IMR-90 (cell line): Measurements from ENCODE around the gene NES. TPM values are rescaled to one million over a fixed set of nuclear protein-coding genes. Genes with fewer than 3 reads are reported as not detected.

Experiments
- ATAC-seq: fragments of 200-7000 bp; cut with Tn5 transposase; 2 replicates; pipeline ENCODE4 v1.9.1; 2020; ENCODE audit warnings: low read depth, mild to moderate bottlenecking, moderate library complexity
- BruUV-seq: library from RNA; stranded (reverse); fragments of 400-500 nt; replicated peaks from 2 replicates; lab custom pipeline; 2021; lab: Mats Ljungman, UMichigan
- CTCF ChIA-PET: fragments of 300-600 bp; formaldehyde crosslinking; extraction: SDS; loops from one replicate; lab custom pipeline; 2021; ENCODE audit warnings: antibody characterized with exemption; lab: Yijun Ruan, JAX
- POLR2A ChIA-PET: fragments of 300-600 bp; sonication (Branson Sonifier 250); formaldehyde crosslinking; loops from one replicate; lab custom pipeline; 2022; ENCODE audit warnings: antibody characterized with exemption; ENCODE audit not compliant: unreplicated experiment; lab: Charles Lee
- DNase-seq: peaks from one replicate; pipeline ENCODE4 v3.0.0; 2013
- H2AFZ ChIP-seq: replicated peaks from 2 replicates; pipeline ENCODE3; 2013; ENCODE audit warnings: low read length, mild to moderate bottlenecking; ENCODE audit not compliant: poor library complexity
- H2AK5ac ChIP-seq: 2 replicates; pipeline ENCODE4 v1.6.1; 2013; ENCODE audit warnings: low read depth, low read length, inconsistent platforms
- H2AK9ac ChIP-seq: replicated peaks from 2 replicates; pipeline ENCODE3; 2013; ENCODE audit warnings: mild to moderate bottlenecking, low read depth, low read length, moderate library complexity; ENCODE audit not compliant: poor library complexity
- H2BK120ac ChIP-seq: 2 replicates; pipeline ENCODE4 v1.6.1; 2013; ENCODE audit warnings: low read depth, low read length, inconsistent platforms
- H2BK15ac ChIP-seq: 3 replicates; pipeline ENCODE4 v1.6.1; 2013; ENCODE audit warnings: low read depth, low read length, inconsistent platforms
- H2BK20ac ChIP-seq: 2 replicates; pipeline ENCODE4 v1.6.1; 2013; ENCODE audit warnings: low read depth, mild to moderate bottlenecking, inconsistent platforms, low read length, moderate library complexity
- H2BK5ac ChIP-seq: 2 replicates; pipeline ENCODE4 v1.6.1; 2013; ENCODE audit warnings: mild to moderate bottlenecking, low read depth, low read length, inconsistent platforms; ENCODE audit not compliant: poor library complexity, severe bottlenecking
- H3K14ac ChIP-seq: replicated peaks from 2 replicates; pipeline ENCODE4 v1.6.1; 2013; ENCODE audit warnings: low read depth, low read length, inconsistent platforms
- H3K18ac ChIP-seq: 2 replicates; pipeline ENCODE4 v1.6.1; 2013; ENCODE audit warnings: low read depth, low read length, control low read depth
- H3K23ac ChIP-seq: 2 replicates; pipeline ENCODE4 v1.6.1; 2013; ENCODE audit warnings: low read depth, low read length, inconsistent platforms
- H3K27ac ChIP-seq: 2 replicates; pipeline ENCODE4 v1.5.1; 2013; ENCODE audit warnings: mild to moderate bottlenecking, control low read depth, low read length; ENCODE audit not compliant: insufficient read depth
- H3K27me3 ChIP-seq: 2 replicates; pipeline ENCODE4 v1.6.1; 2013; ENCODE audit warnings: low read length; ENCODE audit not compliant: control insufficient read depth, insufficient read depth
- H3K36me3 ChIP-seq: 2 replicates; pipeline ENCODE4 v1.6.1; 2013; ENCODE audit warnings: low read length, mixed read lengths; ENCODE audit not compliant: control insufficient read depth, insufficient read depth
- H3K4ac ChIP-seq: 2 replicates; pipeline ENCODE4 v1.6.1; 2013; ENCODE audit warnings: low read depth, low read length, inconsistent platforms
- H3K4me1 ChIP-seq: 2 replicates; pipeline ENCODE4 v1.6.1; 2013; ENCODE audit warnings: low read length, mixed read lengths; ENCODE audit not compliant: control insufficient read depth, insufficient read depth
- H3K4me2 ChIP-seq: 2 replicates; pipeline ENCODE4 v1.6.1; 2013; ENCODE audit warnings: low read depth, mild to moderate bottlenecking, control low read depth, low read length, moderate library complexity
- H3K4me3 ChIP-seq: 2 replicates; pipeline ENCODE4 v1.5.1; 2013; ENCODE audit warnings: low read depth, mild to moderate bottlenecking, control low read depth, low read length, moderate library complexity; ENCODE audit not compliant: insufficient read depth
- H3K56ac ChIP-seq: 2 replicates; pipeline ENCODE4 v1.6.1; 2013; ENCODE audit warnings: low read length, inconsistent platforms; ENCODE audit not compliant: insufficient read depth; ENCODE audit errors: extremely low read depth
- H3K79me1 ChIP-seq, 2 experiments: 2 replicates each; pipeline ENCODE4 v1.6.1; 2013; ENCODE audit warnings: low read length in 2 of 2, inconsistent platforms in 1 of 2, low read depth in 1 of 2
- H3K9ac ChIP-seq: 2 replicates; pipeline ENCODE4 v1.6.1; 2013; ENCODE audit warnings: low read depth, low read length, control low read depth
- H3K9me1 ChIP-seq: 2 replicates; pipeline ENCODE4 v1.6.1; 2013; ENCODE audit warnings: low read length, inconsistent platforms; ENCODE audit not compliant: insufficient read depth
- H3K9me3 ChIP-seq: 2 replicates; pipeline ENCODE4 v1.6.1; 2013; ENCODE audit warnings: low read length; ENCODE audit not compliant: control insufficient read depth, insufficient read depth
- H4K20me1 ChIP-seq: 2 replicates; pipeline ENCODE4 v1.6.1; 2013; ENCODE audit warnings: low read length, inconsistent platforms; ENCODE audit not compliant: insufficient read depth
- H4K5ac ChIP-seq: 2 replicates; pipeline ENCODE4 v1.6.1; 2013; ENCODE audit warnings: mild to moderate bottlenecking, low read depth, low read length, control low read depth
- H4K8ac ChIP-seq, 2 experiments: 2 replicates each; pipeline ENCODE4 v1.6.1; 2013; ENCODE audit warnings: low read depth in 2 of 2, low read length in 2 of 2, control low read depth in 1 of 2, inconsistent platforms in 1 of 2
- H4K91ac ChIP-seq: 2 replicates; pipeline ENCODE4 v1.6.1; 2013; ENCODE audit warnings: low read depth, low read length, inconsistent platforms; ENCODE audit not compliant: insufficient read depth
- BHLHE40 ChIP-seq: fragments of 150-350 bp; IDR thresholded peaks from 2 replicates; pipeline ENCODE4 v1.6.1; 2016; ENCODE audit warnings: mild to moderate bottlenecking, low read depth, low read length
- CEBPB ChIP-seq: IDR thresholded peaks from 2 replicates; pipeline ENCODE4 v1.6.1; 2012; ENCODE audit warnings: low read depth, low read length, improper control_type of control experiment
- CHD1 ChIP-seq: IDR thresholded peaks from 2 replicates; pipeline ENCODE4 v1.6.1; 2012; ENCODE audit warnings: low read depth, low read length, improper control_type of control experiment
- CTCF ChIP-seq: conservative IDR thresholded peaks from 2 replicates; pipeline ENCODE4 v1.5.1; 2012; ENCODE audit warnings: mild to moderate bottlenecking, low read depth, low read length, improper control_type of control experiment
- FOS ChIP-seq: fragments of 150-350 bp; IDR thresholded peaks from 2 replicates; pipeline ENCODE4 v1.6.1; 2016; ENCODE audit warnings: low read depth, low read length
- MAFK ChIP-seq: IDR thresholded peaks from 2 replicates; pipeline ENCODE4 v1.6.1; 2012; ENCODE audit warnings: low read depth, low read length, improper control_type of control experiment
- MAZ ChIP-seq: IDR thresholded peaks from 2 replicates; pipeline ENCODE4 v1.6.1; 2012; ENCODE audit warnings: low read depth, mild to moderate bottlenecking, low read length, improper control_type of control experiment, moderate library complexity, borderline replicate concordance
- MXI1 ChIP-seq: IDR thresholded peaks from 2 replicates; pipeline ENCODE4 v1.6.1; 2012; ENCODE audit warnings: low read depth, mild to moderate bottlenecking, low read length, moderate library complexity, borderline replicate concordance
- NFE2L2 ChIP-seq: fragments of 150-350 bp; IDR thresholded peaks from 2 replicates; pipeline ENCODE4 v1.6.1; 2016; ENCODE audit warnings: low read depth, mild to moderate bottlenecking, low read length
- POLR2A ChIP-seq: IDR thresholded peaks from 2 replicates; pipeline ENCODE4 v1.6.1; 2012; ENCODE audit warnings: mild to moderate bottlenecking, low read depth, low read length
- RFX5 ChIP-seq: IDR thresholded peaks from 2 replicates; pipeline ENCODE4 v1.8.0; 2012; ENCODE audit warnings: low read depth, mild to moderate bottlenecking, low read length, moderate library complexity
- WGBS, 2 experiments: methylation state at CpG; one replicate each; pipeline versions ENCODE4 v1.1.5 to v1.1.7; 2013; ENCODE audit warnings: missing lambda C conversion rate in 2 of 2; ENCODE audit not compliant: insufficient read length in 1 of 2; ENCODE audit errors: extremely low coverage in 2 of 2; 5-methylcytosine and 5-hydroxymethylcytosine counted together
- dilution Hi-C: fragments of 300-500 bp; cut with HindIII; formaldehyde crosslinking; loops from one replicate; pipeline ENCODE4 v1.14.3; 2018; ENCODE audit warnings: low sequenced_read_pairs; ENCODE audit not compliant: unreplicated experiment
- in situ Hi-C: fragments of 300-500 bp; cut with MboI; formaldehyde crosslinking; loops from 3 replicates; pipeline ENCODE4 v1.14.3; 2019; ENCODE audit warnings: low sequenced_read_pairs, inconsistent platforms, mixed read lengths
- intact Hi-C: fragments of 100-400 bp; cut with micrococcal nuclease; formaldehyde crosslinking; loops from 2 replicates; pipeline ENCODE4 v1.10.0; 2022
- polyA plus RNA-seq, 3 experiments: library from polyadenylated mRNA; depleted of rRNA; stranded (reverse); fragments of >200 nt; gene quantifications; 2 replicates each; pipeline ENCODE4 v1.2.3, GENCODE V29; 2012; ENCODE audit warnings: low replicate concordance in 1 of 3
- total RNA-seq: library from RNA; depleted of rRNA; stranded (reverse); fragments of >200 nt; gene quantifications from 2 replicates; pipeline ENCODE4 v1.2.3, GENCODE V29; 2012

NES gene
- total and polyA plus RNA-seq, 2 of the 4 experiments (the other 2 are of a cell fraction), result 25.3 to 40.1 TPM

- WGBS, 2 experiments, result no CpG with 5 or more reads among the region's 8 CpGs
- BruUV-seq, result no TSS peak
- no peak overlapping the region for H4K5ac ChIP-seq
- H3K23ac ChIP-seq, result no peak overlapping the region
- peaks cover 56% of the 10 kb centered on the region for H3K27me3 ChIP-seq
- H3K4me3 ChIP-seq, result no peak overlapping the region
- H2AK5ac ChIP-seq, result no peak overlapping the region
- no peak overlapping the region for H3K18ac ChIP-seq
- H3K4me2 ChIP-seq, result no peak overlapping the region
- H3K27ac ChIP-seq, result no peak overlapping the region
- H3K36me3 ChIP-seq, result no peaks in the 10 kb centered on the region
- no peak overlapping the region for H2AK9ac ChIP-seq
- DNase-seq (no peak), ATAC-seq (no peak)
- intact Hi-C loops (no loop called here), in situ Hi-C loops (no loop called here), dilution Hi-C loops (no loop called here)
- H2BK5ac ChIP-seq, result no peak overlapping the region
- H2AFZ ChIP-seq, result no peak overlapping the region
- TF ChIP-seq CHD1 (no peak), POLR2A (no peak), MXI1 (no peak), FOS (no peak), RFX5 (no peak), MAFK (no peak), CTCF (no peak), NFE2L2 (no peak), MAZ (no peak), BHLHE40 (no peak), CEBPB (no peak)
- peaks cover 7% of the 10 kb centered on the region; the same call in 1 of the 2 replicates for H4K20me1 ChIP-seq
- CTCF ChIA-PET, result interaction anchor here (0.6 kb wide), 1 partner anchor 55 kb away, joined by 4 read pairs; no protein-coding TSS in a partner anchor
- POLR2A ChIA-PET, result no interaction called here
- no peak overlapping the region for H3K9ac ChIP-seq
- no peak overlapping the region for H3K56ac ChIP-seq
- no peaks in the 10 kb centered on the region; the same call in 1 of the 2 replicates for H3K4me1 ChIP-seq
- no peaks in the 10 kb centered on the region for H3K9me3 ChIP-seq
- H3K9me1 ChIP-seq, result no peaks in the 10 kb centered on the region
- H2BK120ac ChIP-seq, result no peak overlapping the region
- H4K91ac ChIP-seq, result no peak overlapping the region
- no peak overlapping the region for H2BK20ac ChIP-seq
- H3K4ac ChIP-seq, result no peak overlapping the region
- no peak overlapping the region for H2BK15ac ChIP-seq
- H3K14ac ChIP-seq, result no peak overlapping the region
- no peak overlapping the region for H4K8ac ChIP-seq
- no peaks in the 10 kb centered on the region for H3K79me1 ChIP-seq
Measured at GRCh38 chr1:156629823-156630449, 47.3 kb downstream of the NES start.
